Measurements from ENCODE around the gene HES7.

HES7 gene

DNA sequence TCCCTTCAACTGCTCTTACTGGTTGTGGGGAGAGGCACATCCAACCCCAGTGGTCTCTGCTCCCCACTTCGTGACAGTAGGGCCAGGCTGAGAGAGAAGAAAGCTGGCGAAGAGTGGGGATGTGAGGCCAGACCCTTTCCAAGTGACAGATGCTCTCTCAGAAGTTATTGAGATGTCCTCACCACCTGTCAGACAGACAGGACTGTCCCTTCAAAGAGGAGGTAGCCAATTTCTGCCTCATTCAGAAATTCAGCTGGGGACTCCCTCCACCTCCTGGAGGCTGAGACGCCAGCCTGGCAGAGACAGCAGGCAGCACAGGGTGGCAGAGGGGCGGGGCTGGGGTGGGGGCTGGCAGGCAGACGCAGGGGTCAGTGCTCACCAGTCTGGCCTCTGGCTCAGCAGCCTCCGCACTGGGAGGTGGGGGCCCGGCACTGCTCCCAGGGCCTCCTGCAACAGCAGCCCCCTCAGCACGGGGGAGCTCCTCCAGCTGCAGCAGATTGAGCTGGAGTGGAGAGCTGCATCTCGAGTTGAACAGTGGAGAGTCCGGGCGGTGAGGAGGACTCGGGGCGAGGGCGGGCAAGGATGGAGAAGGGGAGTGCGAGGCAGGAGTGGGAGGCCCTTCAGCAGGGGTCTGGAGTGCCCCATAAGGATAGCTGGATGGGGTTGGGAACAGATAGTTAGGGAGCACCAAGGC is 19.1 kb upstream of the HES7 start:
- no peak for DNase-seq (ENCODE audit: low spot score)

DNA sequence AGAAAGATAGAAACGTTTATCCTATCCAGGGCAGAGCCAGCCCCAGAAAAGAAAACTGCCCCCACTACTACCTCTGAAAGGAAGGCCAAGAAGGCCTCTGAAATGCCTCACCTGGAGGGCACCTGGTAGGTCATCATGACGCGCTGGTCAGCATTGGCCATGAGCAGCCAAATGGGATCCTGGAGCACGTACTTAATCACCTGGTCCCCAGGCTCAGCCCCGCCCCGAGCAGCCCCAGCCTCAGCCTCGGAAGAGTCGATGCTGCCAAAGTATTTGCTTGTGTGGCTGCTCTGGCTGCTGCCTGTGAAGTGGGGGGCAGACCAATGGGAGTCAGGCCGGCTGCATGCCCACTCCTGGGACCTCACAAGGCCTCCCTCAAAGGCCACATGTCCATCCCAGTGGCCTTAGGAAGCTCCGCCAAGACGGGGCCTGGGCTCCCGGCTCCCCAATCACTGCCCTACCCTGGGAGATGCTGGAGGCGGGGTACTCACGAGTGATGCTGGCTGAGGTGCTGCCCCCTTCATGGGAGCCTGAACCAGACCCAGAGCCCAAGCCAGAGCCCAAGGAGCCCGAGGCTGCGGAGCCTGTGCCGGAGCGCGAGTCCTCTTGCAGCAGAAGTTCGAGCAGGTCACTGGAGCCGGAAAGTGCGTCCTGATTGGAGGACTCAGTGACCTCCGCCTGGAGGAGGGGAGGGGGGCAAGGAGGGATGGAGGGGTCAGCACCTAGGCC is 18.4 kb upstream of the HES7 start:
- DNase-seq (ENCODE audit: low spot score) = no peak

DNA sequence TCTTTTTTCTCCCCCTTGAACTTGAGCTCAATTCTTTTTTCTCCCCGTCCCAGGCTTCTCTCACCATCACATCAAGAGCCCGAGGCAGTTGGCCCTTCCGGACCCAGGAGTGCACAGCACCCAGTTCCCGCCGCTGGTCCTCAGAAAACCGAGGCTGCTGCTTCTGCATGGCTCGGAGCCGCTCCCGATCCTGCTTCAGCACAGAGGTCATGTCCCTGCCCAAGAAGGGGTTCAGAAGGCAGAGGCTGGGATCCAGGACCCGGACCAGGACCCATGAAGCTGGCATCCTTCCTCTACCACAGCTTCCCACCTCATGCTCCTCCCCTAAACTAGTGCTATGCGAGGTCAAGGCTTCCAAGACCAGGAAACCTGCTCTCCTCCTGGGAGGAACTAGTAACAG is 17.8 kb upstream of the HES7 start:
- no peak for DNase-seq (ENCODE audit: low spot score)

DNA sequence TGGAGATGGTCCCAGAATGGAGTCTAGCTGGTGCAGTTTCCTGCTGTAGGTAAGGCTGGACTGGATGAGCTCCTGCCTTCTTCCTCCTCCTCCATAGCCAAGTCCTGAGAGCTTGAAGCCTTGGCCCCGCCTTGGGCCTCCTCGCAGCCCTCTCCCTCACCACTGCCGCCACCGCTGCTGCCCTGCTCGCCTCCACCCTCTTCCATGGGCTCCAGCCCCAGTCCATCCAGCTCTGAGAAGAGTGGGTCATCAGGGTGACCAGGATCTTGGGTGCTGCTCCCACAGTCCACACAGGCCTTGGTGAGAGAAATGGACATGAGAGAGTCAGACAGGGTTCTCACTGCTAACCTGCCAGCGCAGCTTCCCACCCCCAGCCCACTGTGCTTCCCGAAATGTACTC is 17.1 kb upstream of the HES7 start:
- no peak for DNase-seq (ENCODE audit: low spot score)

DNA sequence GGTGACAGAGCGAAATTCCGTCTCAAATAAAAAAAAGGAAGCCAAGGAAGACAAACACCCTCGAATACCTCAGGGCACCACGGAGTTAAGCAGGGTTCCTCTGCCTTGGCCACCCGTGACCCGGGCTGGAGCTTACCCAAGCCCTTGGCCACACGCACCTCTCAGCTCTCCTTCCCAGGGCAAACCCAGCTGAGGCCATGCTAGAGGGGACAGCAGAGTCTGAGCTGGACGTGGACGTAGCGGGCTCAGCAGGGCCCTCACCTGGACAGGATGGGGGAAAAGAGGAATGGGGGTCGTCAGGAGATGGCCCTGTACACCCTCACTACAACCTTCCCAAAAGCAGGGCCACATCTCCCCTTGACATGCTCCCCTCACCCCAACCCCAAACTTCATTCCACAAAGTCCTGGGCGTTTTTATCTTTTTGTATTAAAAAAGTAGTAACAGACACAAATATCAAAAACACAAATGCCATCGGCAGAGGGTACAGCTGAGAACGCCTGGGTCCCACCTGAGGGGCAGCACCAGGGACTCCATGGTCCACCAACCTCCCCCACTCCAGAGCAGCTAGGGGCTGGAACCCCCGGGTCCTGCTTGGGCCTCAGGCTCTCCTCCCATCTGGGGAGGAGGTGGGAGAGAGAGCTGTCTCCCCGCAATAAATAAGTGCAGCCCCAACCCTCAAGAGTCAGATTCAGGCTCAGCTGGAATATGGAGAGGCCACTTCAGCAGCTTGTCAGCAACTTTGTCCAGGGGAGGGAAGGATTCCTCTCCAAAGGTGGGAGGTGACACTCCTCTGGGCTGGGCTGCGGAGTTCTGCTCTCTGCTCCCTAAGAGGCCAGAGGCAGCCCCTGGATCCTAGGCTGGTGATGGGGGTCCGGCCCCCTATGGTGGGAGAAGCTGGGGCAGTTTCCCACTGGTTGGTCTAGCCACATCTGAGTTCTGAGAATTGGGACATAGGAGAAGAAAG is 16.4 kb upstream of the HES7 start:
- no peak for DNase-seq (ENCODE audit: low spot score)

DNA sequence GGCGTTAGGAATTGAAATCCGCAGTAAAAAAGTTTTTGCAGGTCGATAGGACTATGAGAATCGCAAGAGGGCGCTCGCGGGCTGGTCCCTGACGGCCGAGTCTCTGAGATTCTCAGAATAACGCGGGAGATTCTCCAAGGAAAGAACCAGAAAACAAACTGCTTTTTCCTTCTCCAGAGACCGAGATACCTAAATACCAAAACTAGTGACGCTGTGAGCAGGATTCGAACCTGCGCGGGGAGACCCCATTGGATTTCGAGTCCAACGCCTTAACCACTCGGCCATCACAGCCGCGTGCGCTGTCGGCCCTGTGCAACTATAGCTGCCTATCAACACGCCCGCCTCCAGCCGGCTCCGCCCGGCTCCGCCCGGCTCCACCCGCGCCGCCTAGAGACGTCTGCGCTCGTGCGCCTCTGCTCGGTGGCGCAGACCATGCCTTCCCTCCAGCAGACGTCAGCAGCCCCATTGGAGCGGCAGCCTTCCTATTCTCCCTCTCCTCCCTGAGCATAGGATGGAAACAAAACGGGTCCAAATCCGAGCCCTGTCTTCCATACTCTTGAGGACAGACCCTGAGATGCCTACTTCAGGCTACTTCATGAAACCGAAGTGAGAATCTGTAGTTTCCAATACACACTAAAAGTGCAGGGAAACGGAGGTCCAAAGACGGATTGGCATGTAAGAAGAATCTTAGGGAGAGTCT is 14.9 kb upstream of the HES7 start:
- DNase-seq (ENCODE audit: low spot score) = peak; percentile 89

DNA sequence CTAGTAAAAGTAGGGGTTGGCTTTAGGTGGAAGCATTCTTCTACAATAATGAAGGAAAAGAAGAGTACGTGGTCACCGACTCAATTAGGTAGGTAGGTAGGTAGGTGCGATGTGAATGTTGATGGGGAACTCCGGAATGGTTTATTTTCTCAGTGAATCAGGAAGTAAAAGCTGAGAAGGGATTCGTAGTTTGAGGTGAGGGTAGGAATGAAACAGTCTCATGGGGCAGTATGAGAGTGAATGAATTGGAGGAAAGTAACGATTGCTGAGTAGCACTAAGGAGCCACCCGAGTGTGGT is 14.4 kb upstream of the HES7 start:
- no peak for DNase-seq (ENCODE audit: low spot score)

DNA sequence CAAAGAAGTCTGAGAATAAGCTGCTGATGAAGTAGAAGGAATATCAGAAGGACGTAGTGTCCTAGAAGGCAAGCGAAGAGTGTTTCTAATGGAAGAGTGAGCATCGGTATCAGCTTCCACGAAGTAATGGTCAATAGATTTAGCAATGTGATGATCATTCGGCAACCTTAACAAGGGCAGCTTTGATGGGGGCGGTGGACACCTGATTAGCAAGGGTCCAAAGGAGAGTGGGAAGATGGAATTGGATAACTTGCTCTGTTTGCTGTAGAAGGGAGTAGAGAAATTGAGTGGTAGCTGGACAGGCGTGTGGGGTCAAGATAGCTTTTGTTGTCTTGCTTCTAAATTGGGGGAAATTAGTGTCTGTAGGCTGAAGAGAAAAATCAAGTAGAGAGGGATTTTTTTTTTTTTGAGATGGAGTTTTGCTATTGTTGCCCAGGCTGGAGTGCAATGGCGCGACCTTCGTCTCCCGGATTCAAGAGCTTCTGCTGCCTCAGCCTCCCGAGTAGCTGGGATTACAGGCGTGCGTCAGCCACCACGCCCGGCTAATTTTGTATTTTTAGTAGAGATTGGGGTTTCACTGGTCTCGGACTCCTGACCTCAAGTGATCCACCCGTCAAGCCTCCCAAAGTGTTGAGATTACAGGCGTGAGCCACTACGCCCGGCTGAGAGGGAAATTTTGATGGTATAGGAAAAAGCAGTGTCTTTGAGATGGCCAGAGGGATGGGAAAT is 13.9 kb upstream of the HES7 start:
- no peak for DNase-seq (ENCODE audit: low spot score)

DNA sequence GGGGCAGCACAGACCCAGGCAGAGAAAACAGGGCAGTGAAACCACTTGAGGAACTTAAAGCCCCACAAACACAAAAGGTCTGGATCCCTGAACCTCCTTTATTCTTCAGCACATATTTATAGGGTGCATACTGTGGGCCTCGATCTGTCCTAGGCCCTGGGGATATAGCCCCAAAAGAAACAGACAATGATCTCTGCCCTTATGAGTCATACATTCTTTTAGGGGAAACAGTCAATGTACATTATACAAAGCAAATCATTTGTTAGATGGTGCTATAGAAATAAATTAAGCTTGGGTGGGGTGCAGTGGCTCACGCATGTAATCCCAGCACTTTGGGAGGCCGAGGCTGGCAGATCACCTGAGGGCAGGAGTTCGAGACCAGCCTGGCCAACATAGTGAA is 10.0 kb upstream of the HES7 start:
- no peak for DNase-seq (ENCODE audit: low spot score)

DNA sequence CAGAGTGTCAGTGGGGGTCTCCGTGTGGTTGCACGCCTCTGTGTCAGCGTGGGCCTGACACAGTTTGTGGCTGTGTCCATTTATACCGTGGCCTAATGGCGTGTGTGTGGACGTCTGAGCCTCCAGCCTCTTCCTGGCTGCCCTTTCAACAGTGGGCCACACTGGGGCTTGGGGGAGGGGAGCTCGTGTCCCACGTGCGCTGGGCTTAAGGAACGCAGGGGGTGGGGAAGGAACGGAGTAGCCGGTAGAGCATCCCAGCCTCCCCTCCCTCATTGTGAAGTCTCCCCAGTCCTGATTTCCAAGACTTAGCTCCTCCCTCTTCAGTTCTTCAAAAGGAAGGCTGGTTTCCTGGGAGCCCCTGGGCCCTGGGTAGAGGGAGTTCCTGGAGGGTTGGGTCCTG is 9.5 kb upstream of the HES7 start:
- DNase-seq (ENCODE audit: low spot score) = no peak

DNA sequence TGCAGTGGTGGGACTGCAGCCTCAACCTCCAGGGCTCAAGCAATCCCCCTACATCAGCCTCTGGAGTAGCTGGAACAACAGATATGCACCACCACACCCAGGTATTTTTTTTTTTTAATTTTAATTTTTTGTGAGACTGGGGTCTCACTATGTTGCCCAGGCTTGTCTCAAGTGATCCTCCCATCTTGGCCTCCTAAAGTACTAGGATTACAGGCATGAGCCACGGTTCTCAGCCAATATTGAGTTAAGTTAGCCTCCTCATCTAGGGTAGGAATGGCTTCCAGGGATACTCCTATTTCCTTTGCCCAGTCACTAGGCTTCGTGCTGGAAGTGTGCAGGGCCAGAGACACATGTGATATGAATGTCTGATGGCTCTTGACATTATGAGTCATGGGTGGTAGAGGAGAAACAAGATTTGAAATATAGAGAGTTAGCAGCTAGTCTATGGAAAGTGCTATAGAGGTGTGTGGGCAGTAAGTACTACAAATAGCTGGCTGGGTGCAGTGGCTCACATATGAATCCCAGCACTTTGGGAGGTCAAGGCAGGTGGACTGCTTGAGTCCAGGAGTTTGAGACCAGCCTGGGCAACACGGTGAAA is 8.0 kb upstream of the HES7 start:
- DNase-seq (ENCODE audit: low spot score) = peak; percentile 53

DNA sequence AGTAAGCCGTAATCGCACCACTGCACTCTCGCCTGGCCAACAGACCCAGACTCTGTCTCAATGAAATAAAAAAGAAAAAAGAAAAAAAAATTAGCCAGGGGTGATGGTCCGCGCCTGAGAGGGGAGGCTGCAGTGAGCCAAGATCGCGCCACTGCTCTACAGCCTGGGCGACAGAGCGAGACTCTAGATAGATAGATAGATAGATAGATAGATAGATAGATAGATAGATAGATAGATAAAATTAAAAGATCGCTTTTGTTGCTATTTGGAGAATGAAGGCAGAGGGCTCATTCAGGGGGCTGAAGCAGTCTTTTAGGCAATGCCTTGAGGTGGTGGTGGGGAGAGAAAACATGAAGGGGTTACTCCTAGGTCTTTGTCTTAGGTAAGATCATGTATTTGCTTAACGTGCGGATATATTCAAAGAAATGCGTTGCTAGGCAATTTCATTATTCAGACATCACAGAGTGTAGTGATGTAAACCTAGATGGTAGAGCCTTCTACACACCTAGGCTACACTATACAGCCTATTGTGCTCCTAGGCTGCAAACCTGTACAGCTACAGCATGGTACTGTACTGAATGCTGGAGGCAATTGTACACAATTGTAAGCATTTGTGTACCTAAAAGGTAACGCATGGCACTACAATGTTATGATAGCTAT is 4.3 kb upstream of the HES7 start:
- DNase-seq (ENCODE audit: low spot score) = no peak

DNA sequence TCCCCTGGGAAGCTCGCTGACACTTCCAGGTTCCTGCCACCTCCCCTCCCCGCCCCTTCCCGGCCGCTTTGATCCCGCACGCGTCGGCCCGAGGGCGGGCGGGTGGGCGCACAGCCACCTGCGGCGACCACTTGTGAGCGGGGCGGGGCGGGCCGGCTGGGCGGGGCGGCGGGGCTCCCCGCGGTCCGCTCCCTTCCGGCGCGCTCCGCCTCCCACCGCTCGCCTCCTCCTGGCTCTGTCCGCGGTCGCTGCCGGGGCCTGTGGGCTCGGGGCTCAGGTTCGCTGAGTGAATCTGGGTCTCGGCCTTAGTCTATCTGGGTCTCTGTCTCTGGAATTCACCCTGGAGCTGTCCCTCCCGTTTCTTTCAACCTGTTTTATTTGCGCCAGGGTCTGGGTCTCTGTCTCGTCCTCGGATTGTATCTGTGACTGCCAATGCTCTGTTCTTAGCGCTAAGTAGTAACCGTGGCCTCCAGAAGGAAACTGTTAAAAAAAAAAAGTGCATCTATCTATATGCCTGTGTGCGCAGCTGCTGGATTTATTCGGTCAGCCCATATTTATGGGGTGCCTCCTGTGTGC is 2.7 kb upstream of the HES7 start:
- DNase-seq (ENCODE audit: low spot score) = peak; percentile 54

DNA sequence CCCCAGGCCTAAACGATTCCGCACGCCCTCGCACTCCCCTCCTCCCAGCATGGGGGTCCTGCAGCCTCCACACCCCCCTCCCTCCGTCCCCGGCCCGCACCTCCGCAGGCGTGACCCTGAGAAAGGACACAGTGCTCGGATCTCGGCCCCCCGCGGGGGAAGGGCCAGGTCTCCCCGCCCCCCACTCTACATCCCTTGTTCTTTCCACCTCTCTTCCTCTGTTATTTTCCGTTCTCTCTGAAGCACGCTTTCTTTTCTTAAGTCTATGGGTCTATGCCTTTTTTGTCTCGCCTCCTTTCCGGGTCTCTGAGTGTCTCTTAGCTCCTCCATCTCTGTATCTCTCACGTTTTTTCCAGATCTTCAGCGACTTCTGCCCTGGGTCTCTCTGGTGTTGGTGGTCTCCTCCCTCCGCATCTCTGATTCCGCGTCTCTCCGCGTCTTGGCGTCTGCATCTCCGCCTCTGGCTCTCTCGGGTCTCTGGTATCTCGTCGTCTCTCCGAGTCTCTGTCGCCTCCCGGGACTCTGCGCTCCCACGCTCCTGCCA is 2.1 kb upstream of the HES7 start:
- DNase-seq (ENCODE audit: low spot score) = peak; percentile 49

DNA sequence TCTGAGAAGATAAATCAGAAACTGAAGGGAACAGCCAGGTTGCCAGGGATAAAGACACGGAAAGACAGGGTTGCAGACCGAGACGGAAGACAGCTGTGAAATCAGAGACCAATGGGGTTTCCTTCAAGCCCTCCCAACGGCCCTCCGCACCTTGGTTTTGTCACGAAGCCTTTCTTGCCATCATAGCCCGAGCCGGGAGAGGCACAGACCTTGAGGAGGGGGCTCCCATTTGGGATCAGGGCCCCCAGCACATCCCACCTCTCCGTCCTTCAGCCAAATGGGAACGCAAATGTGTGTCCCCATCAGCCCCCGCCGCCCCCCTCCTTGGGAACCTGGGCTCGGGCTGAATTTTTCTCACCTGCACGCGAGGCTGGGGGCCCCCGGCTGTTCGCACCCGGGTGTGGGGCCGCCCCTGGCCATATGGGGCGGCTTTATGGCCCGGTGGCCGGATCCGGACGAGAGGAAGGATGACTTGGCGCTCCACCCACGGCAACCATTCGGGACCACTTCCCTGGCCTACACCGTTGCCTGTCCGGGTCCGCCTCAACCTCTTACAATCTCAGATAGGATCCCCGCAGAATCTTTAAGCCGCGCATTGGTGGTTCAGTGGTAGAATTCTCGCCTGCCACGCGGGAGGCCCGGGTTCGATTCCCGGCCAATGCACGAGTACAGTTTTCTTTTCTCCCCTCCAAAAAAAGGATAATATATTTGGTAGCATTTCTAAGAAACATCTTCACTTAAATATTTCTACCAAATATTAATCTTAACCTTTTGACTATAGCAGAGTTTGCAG is 1.4 kb upstream of the HES7 start:
- peak; percentile 78 for DNase-seq (ENCODE audit: low spot score)

DNA sequence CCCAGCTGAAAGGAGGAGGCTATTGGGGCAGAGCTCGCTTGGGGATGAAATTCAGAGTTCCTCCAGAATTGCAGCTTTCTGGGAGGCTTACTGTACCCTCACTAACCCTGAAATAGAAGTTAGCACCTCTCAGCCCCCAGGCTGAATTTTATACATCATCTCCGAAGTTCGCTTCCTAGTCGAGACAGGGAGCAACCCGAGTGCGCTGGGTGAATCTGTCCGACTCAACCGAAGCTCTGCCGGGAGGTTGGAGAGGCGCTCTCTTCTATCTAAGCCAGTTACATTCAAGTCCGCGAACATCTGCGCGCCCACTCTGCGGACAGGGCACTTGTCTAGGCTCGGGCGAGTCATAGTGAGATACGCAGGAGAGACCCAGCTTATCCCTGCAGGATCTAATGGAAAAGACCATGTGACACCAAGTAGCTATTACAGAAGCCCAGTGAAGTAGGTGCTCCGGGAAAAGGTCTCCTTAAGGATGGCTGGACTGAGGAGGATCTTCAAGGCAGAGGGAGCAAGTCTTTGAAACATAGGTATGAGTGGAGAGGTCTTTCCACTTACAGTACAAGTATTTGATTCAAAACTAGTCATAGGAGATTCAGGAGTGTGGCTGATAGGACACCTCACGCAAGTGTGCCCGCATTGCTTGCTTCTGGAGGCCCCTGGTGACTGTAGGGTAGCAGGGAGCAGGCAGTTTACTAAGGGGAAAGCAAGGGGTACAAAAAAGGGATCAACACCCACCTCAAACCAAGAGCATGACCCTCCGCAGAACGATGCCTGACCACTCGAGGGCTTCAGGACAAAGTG is 646 bp upstream of the HES7 start:
- no peak for DNase-seq (ENCODE audit: low spot score)

DNA sequence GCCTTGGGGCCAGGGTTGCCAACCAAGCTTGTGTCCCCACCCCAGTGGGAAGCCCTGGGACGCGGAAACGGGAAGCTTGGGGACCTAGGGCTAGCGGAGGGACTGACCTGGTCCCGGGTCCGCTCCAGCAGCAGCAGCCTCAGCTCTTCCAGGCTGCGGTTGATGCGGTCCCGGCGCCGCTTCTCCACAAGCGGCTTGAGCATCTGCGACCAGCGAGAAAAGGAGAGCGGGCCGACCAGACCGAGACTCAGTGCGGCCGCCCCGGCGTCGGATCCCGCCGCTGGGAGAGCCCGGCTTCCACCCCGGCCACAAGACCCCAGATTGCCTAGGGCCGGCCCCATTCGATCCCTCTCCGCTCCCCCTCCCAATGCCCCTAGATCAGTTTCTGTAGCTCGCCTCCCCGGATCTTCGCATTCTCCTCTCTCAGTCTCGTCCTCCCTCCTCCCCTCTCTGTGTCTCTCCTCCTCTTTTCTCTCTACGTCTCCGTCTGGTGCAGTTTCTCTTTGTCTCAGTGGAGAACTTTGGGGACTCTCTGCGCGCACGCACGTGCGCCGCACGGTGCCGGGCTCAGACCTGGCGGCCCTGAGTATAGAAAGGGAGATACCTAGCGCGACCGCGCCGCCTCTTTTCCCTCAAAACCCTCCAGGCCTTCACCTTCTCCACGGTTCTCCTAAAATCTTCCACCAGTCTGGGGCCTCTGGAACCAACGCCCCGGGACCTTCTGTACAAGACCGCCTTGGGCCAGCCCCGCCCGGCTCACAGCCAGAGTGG is 797 bp downstream of the HES7 start:
- peak; percentile 59 for DNase-seq (ENCODE audit: low spot score)

All from hepatic stellate cell (primary cell).